ENCODE measurements around the gene ABCA2. TPM values are rescaled to one million over a fixed set of nuclear protein-coding genes. Genes with fewer than 3 reads are reported as not detected.
"Not testable (repeated sequence)": the region's sequence is repeated elsewhere in the genome, so short reads cannot be mapped to it uniquely, and the experiment has no call there.

Gene ABCA2
- polyA plus RNA-seq, 5 donors, result 16.0 to 35.7 (median 21.0) TPM

- DNase-seq, result no peak
Observed at GRCh38 chr9:137014776-137015539, 13.1 kb downstream of the ABCA2 start.

DNA sequence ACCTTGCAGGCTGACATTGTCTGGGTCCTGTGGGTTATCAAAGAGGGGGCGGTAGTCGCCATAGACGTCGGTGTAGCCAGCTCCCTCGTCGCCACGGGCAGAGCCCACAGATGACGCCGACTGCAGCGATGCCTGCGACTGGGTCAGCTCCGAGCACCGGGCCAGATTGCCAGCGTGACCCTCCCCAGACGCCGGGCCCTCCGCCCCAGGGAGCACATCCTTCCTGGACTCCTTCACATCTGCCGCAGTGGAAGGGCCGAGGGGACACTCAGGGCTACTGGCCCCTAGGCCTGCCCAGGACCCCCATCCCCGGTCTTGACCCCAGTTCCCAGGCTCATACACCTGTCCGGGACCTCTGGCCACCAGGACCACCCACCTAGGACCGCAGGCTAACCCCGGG lies 13.9 kb downstream of the ABCA2 start:
- no peak for DNase-seq

- no peak for DNase-seq
Observed at GRCh38 chr9:137013571-137013940, 14.5 kb downstream of the ABCA2 start.

DNA sequence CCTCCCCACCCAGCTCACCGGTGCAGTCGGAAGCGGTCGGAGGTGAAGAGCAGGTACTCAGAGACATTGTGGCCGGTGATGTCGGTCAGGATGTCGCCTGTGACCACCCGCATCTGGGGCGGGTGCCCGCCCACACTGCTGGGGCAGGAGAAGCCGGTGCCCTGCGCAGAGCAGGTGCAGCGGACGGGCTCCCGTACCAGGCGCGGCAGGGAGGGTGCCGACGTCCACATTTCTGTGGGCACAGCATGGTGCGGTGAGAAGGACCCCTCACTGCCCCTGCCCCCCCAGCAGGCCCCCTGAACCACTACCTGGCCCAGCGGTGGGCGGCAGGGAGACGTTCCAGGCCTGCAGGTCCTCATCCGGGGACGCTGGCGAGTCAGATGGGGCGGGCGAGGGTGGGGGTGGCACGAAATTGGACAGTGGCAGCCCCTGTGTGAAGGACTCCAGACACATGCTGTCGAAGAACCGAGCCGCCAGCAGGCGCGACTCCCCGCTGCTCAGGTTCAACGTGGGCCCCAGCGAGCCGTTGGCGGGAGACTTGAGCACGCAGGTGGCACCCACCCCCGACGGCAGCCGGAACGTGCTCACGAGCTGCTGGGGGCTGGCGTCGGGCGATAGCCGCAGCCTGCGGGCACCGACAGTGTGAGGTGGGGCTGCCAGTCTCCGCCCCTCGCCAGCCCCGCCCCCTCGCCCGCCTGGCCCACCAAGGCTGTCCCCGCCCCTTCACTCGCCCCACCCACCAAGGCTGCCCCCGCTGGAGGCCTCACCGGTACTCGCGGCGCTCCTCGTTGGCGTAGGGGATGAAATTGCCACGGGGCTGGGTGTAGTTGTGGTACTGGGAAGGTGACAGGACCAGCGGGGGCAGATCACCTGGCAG lies 15.1 kb downstream of the ABCA2 start:
- no peak for DNase-seq

- no peak for DNase-seq
Observed at GRCh38 chr9:137011907-137012675, 15.9 kb downstream of the ABCA2 start.

DNA sequence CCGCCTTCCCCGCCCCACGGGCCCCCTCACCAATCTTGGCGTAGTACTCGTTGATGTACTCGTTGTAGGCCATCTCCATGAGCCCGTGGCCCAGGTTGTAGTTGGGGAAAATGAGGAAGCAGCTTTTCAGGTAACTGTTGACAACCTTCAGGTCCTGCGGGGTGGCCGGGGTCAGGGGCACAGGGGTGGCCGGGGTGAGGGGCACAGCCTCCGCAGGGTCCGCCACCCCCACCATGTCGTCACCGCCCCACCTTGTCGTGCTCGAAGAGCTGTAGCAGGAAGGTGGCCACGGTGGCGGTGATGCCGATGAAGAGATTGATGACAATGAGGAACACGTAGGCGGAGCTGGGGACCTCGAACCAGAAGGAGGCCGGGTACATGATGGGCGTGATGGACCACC lies 16.9 kb downstream of the ABCA2 start:
- DNase-seq, result no peak

DNA sequence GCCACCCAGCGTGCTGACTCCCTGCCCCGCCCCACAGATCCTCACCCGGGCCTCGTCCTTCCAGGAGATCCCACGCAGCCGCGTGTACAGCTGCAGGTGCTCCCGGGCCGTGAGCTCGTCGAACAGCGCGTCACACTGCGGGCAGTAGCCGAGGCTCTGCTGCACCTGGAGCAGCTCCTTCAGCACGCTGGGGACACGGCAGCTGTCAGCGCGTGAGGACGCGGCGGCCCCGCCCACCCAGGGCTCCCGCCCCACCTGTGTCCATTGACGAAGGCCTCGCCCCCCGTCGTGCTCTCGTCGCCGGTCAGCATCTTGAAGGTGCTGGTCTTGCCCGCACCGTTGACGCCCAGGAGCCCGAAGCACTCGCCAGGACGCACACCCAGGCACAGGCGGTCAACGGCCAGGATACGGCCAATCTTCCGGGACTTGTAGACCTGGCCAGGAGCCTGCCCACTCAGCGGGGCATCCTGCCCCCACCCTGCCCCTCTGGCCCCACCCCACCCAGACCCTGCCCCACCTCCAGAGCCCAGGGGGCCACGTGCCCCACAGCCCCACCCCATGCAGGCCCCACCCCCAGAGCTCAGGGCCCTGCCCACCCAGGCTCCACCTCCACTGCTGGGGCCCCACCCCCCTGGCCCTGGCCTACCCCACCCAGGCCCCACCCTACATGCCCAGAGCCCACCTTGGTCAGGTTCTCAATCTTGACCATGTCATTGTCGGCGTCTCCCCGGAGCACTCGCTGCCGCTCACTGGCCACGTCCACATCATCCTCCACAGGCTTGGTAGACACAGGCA lies 17.9 kb downstream of the ABCA2 start:
- no peak for DNase-seq

- DNase-seq, result no peak
Observed at GRCh38 chr9:137009217-137009616, 18.8 kb downstream of the ABCA2 start.

DNA sequence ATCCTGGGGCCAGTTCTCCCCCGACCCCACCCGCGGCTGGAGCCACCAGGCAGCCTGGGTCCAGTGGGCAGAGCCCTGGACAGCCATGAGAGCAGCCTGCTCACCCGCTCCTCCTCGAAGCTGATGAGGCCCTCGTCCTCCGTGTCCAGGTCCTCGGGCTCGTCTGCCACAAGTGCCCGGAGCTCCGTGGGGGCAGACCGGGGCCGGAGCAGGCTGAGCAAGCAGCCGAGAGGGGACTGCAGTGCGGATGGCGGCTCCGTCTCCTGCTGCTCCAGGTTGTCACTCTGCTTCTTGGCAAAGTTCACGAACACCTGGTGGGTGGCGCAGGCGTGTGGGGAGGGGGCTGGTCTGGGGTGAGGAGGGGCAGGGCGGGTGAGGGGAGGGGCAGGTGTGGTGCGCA lies 19.7 kb downstream of the ABCA2 start:
- DNase-seq, result no peak

GRCh38 chr9:137007816-137008270 lies 20.2 kb downstream of the ABCA2 start:
- DNase-seq, result no peak

GRCh38 chr9:137007108-137007815 lies 20.8 kb downstream of the ABCA2 start:
- no peak for DNase-seq

DNA sequence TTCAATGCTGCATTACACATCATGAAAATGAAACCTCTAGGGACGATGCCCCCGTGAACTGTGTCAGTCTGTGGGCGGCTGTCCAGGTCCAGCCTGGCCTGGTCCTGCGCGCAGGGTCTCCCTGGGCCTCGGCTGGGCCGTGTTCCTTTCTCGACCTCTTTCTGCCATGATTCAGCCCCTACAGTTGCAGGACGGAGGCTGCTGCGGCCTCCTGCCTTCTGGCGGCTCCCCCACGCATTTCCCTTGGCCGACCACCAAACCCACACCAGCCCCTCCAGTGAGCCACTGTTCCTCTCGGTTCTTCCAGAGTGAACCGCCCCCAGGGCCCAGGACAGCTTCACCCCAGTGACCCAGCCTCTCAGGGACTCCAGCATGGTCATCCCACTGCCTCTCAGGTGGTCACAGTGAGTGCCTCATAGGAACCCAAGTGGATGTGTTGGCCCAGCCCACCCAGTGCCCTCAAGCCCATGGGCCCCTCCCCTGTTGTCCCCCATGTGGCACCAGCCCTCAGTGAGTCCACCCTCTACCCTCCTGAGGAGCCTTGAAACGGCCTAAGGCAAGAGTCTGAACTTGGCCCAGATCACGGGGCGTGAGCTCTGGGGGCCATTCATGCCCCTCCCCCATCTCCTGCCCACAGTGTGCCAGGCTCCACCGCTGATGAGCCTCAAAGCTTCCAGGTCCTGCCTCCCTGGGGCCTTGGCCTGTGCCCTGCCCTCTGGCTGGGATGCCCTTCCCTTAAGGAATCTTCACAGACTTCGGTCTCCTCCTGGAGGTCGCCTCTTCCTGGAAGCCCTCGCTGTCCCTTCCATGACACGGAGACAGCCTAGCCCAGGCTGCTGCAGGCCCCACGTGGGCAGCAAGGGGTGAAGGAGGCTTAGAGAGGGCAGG lies 21.7 kb downstream of the ABCA2 start:
- no peak for DNase-seq

- DNase-seq, result not testable (repeated sequence)
Observed at GRCh38 chr9:137004285-137004684, 23.8 kb downstream of the ABCA2 start.

GRCh38 chr9:137002646-137003041 lies 25.4 kb downstream of the ABCA2 start:
- DNase-seq, result no peak

- no peak for DNase-seq
Observed at GRCh38 chr9:137001857-137002645, 26.0 kb downstream of the ABCA2 start.

GRCh38 chr9:137000177-137000930 lies 27.7 kb downstream of the ABCA2 start:
- DNase-seq, result no peak

DNA sequence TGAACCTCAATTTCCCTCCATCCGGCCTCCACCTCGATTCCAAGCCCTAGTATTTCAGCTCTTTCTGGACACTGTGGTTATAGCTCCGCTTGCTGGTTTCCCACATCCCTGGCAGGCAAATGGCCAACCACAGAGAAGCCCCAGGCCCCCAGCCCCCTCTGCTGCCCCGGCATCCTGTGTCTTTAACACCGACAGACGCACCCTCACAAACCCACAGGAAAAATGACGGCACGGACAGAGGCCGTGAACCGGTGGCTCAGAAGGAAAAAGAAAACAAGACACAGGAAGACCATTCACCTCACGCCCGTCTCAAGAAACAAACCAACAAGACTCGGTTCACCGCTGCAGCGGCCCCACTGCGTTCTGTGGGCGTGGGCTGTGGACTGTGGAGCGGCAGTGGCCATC lies 30.2 kb downstream of the ABCA2 start:
- DNase-seq, result no peak

GRCh38 chr9:136997371-136997770 lies 30.7 kb downstream of the ABCA2 start:
- no peak for DNase-seq

Data from right lung (tissue), 5 donors.